Glutamatergic neuron (in vitro differentiated cells): Measurements from ENCODE around the gene CFAP43. TPM values are rescaled to one million over a fixed set of nuclear protein-coding genes. Genes with fewer than 3 reads are reported as not detected.

Experiments used
- DNase-seq: peaks from one replicate; pipeline ENCODE4 v3.0.0; 2022
- H3K27ac Mint-ChIP-seq: one replicate; pipeline ENCODE4 v1.8.0; 2020; ENCODE audit warnings: mild to moderate bottlenecking, mixed read lengths, inconsistent platforms; ENCODE audit not compliant: unreplicated experiment
- H3K27me3 Mint-ChIP-seq: one replicate; pipeline ENCODE4 v1.8.0; 2020; ENCODE audit warnings: mild to moderate bottlenecking, moderate library complexity, mixed read lengths, inconsistent platforms; ENCODE audit not compliant: unreplicated experiment
- H3K36me3 Mint-ChIP-seq: one replicate; pipeline ENCODE4 v1.8.0; 2020; ENCODE audit warnings: mild to moderate bottlenecking, mixed read lengths, inconsistent platforms; ENCODE audit not compliant: unreplicated experiment
- H3K4me1 Mint-ChIP-seq: one replicate; pipeline ENCODE4 v1.8.0; 2020; ENCODE audit warnings: mild to moderate bottlenecking, low read depth, mixed read lengths, inconsistent platforms; ENCODE audit not compliant: unreplicated experiment
- H3K4me3 Mint-ChIP-seq: one replicate; pipeline ENCODE4 v1.8.0; 2020; ENCODE audit warnings: mild to moderate bottlenecking, mixed read lengths, inconsistent platforms; ENCODE audit not compliant: unreplicated experiment
- H3K9me3 Mint-ChIP-seq: one replicate; pipeline ENCODE4 v1.8.0; 2020; ENCODE audit warnings: mild to moderate bottlenecking, moderate library complexity, mixed read lengths, inconsistent platforms; ENCODE audit not compliant: unreplicated experiment
- microRNA-seq: library from miRNA; unstranded; fragments of <30 nt; microRNA quantifications from one replicate; pipeline ENCODE4, GENCODE V29; 2020; ENCODE audit not compliant: unreplicated experiment
- total RNA-seq: library from RNA; stranded (reverse); fragmentation: NEBNext Ultra II Directional; extraction: Animal tissue kit (Norgen Biotek cat#: 25700); gene quantifications from one replicate; pipeline ENCODE4 v1.2.1, GENCODE V29; 2021; ENCODE audit not compliant: unreplicated experiment
- TF ChIP-seq, protein P1 (sequence below): fragments of 200-600 bp; sonication (generic); IDR thresholded peaks from one replicate; pipeline ENCODE4 v1.5.0; 2021; ENCODE audit not compliant: partially characterized antibody, unreplicated experiment

Gene CFAP43
- total RNA-seq, 1 donor from 2014 or later: 0.44 TPM

DNA sequence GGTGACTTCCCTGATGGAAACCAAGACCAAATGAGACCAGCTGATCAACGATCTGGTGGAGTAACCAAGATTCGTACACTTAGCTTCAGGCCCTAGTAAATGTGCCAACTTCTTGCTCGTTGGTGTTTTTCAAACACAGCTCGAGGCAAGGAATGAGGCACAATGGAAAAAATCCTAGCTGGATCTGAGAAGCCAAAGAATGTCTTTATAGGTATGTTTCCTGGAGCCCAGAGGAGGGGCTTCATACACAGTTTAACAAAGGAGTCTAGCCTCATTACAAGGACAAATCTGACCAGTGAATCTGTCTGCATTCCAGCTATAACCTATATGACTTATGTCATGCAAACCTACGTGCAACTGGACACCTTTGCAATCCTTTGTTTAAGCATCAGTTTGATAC, 150.2 kb downstream of the CFAP43 start:
- Mint-ChIP-seq H3K9me3 (no peaks in the 10 kb centered on the region), H3K4me1 (peaks cover 13% of the 10 kb centered on the region), H3K27ac (no peak overlapping the region), H3K4me3 (no peak overlapping the region), H3K27me3 (no peaks in the 10 kb centered on the region), H3K36me3 (no peaks in the 10 kb centered on the region)
- DNase-seq: no peak
- TF ChIP-seq, protein P1, sequence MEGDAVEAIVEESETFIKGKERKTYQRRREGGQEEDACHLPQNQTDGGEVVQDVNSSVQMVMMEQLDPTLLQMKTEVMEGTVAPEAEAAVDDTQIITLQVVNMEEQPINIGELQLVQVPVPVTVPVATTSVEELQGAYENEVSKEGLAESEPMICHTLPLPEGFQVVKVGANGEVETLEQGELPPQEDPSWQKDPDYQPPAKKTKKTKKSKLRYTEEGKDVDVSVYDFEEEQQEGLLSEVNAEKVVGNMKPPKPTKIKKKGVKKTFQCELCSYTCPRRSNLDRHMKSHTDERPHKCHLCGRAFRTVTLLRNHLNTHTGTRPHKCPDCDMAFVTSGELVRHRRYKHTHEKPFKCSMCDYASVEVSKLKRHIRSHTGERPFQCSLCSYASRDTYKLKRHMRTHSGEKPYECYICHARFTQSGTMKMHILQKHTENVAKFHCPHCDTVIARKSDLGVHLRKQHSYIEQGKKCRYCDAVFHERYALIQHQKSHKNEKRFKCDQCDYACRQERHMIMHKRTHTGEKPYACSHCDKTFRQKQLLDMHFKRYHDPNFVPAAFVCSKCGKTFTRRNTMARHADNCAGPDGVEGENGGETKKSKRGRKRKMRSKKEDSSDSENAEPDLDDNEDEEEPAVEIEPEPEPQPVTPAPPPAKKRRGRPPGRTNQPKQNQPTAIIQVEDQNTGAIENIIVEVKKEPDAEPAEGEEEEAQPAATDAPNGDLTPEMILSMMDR: no peak

DNA sequence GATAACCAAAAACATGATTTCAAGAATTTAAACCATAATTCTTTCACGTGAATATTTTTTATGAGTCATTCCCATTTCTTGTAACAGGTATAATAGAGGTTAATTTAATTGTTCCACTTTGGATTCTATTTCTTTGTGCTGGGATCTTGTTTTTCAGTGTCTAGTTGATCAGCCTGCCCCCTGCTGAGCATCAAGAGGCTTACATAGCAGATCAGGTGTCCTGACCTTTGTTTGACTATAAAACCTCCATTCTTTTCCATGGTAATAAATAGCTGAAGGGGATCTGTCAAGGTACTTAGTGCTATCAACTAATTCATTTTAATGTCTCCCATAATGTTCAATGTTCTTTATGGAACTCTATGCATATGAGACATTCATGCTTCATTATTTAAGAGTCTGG, 151.4 kb downstream of the CFAP43 start:
- no peak for DNase-seq
- Mint-ChIP-seq H3K4me1 (peaks cover 13% of the 10 kb centered on the region), H3K27ac (no peak overlapping the region), H3K9me3 (no peaks in the 10 kb centered on the region), H3K4me3 (no peak overlapping the region), H3K27me3 (no peaks in the 10 kb centered on the region), H3K36me3 (no peaks in the 10 kb centered on the region)
- TF ChIP-seq, protein P1: peak; percentile 40

Small RNA genes within 50 kb of the gene (microRNA-seq; reads per million reads assigned to microRNA genes)
- gene MIR4482: not detected
- not detected for gene MIR609

Other genes with a start within 250 kb of the CFAP43 start
- not detected for gene COL17A1, start 146.5 kb downstream of the CFAP43 start, total RNA-seq
- 4.7 TPM for gene SFR1, start 110.2 kb downstream of the CFAP43 start, total RNA-seq
- gene GSTO1, start 22.5 kb upstream of the CFAP43 start, total RNA-seq: 26.8 TPM
- 2.0 TPM for gene GSTO2, start 36.8 kb upstream of the CFAP43 start, total RNA-seq
- gene ITPRIP, start 106.1 kb upstream of the CFAP43 start, total RNA-seq: 19.8 TPM
- 2.2 TPM for gene CFAP58, start 121.5 kb upstream of the CFAP43 start, total RNA-seq